ENCODE results near the gene TPBGL. TPM values are rescaled to one million over a fixed set of nuclear protein-coding genes. Genes with fewer than 3 reads are reported as not detected.

The TPBGL gene
- total RNA-seq, 1 experiment from 2014 or later: not detected

DNA sequence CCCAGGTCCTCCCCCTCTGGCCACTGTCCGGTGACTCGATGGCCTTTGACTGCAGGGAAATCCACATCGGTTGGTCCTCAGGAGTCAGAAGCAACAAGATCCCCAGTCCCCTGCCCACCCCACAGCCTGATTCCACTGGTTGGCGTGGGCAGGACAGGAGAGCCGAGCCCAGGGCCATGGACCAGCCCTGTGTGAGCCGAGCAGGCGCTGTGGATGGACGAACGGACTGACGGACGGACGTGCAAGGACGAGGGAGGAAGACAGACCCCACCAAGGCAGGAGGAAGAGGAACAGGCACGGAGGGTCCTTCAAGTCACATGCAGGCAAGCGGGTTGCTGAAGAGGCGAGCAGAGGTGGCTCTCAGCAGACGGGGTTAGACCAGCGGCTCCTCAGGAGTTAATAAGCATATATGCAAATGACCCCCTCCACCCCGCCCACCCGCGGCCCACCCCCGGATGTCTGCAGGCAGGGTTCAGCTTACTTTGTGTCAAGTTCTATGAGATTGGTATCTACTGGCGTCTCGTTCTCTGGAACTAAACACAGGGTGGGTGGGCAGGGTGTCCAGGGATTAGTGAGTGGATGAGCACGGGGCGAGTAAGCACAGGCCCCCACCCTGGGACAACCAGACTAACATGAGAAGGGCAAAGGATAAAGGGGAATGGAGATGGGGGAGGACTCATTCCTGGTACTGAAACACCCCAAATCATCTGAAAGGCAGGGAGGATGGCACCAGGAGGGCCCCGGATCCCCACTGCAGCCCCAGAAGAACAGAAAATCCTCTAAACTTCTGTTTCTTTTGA, 26.8 kb downstream of the TPBGL start:
- ChIA-PET POLR2A (ENCODE audit: unreplicated experiment) (no interaction called here), CTCF (no interaction called here)
- no peak overlapping the region for H3K4me3 ChIP-seq
- H3K36me3 ChIP-seq (ENCODE audit: low read depth): no peaks in the 10 kb centered on the region
- TF ChIP-seq, protein P1, sequence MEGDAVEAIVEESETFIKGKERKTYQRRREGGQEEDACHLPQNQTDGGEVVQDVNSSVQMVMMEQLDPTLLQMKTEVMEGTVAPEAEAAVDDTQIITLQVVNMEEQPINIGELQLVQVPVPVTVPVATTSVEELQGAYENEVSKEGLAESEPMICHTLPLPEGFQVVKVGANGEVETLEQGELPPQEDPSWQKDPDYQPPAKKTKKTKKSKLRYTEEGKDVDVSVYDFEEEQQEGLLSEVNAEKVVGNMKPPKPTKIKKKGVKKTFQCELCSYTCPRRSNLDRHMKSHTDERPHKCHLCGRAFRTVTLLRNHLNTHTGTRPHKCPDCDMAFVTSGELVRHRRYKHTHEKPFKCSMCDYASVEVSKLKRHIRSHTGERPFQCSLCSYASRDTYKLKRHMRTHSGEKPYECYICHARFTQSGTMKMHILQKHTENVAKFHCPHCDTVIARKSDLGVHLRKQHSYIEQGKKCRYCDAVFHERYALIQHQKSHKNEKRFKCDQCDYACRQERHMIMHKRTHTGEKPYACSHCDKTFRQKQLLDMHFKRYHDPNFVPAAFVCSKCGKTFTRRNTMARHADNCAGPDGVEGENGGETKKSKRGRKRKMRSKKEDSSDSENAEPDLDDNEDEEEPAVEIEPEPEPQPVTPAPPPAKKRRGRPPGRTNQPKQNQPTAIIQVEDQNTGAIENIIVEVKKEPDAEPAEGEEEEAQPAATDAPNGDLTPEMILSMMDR (conservative IDR thresholded peaks at IDR 0.05): no peak
- TF ChIP-seq EZH2 (IDR thresholded peaks at IDR 0.05; ENCODE audit: low read depth): no peak
- no peak overlapping the region for H2AFZ ChIP-seq
- H3K9me3 ChIP-seq (ENCODE audit: insufficient read depth, low read depth): no peaks in the 10 kb centered on the region
- intact Hi-C loops (cut with micrococcal nuclease; ENCODE audit: unreplicated experiment): no loop called here
- no peak overlapping the region for H3K4me2 ChIP-seq
- no peaks in the 10 kb centered on the region for H3K79me2 ChIP-seq (ENCODE audit: low read depth)
- peaks cover 6% of the 10 kb centered on the region for H3K4me1 ChIP-seq (replicated peaks; ENCODE audit: insufficient read depth)
- H3K27me3 ChIP-seq (ENCODE audit: insufficient read depth, low read depth): no peaks in the 10 kb centered on the region
- H3K9me2 ChIP-seq (ENCODE audit: insufficient read depth): no peaks in the 10 kb centered on the region
- DNase-seq: no peak
- H4K20me1 ChIP-seq (ENCODE audit: insufficient read depth): no peaks in the 10 kb centered on the region; the same call in 1 of the 2 replicates
- no TSS peak for BruUV-seq (replicated peaks)
- H3K27ac ChIP-seq: no peak overlapping the region
- H3F3A ChIP-seq (ENCODE audit: insufficient read depth, low read depth): no peaks in the 10 kb centered on the region

DNA sequence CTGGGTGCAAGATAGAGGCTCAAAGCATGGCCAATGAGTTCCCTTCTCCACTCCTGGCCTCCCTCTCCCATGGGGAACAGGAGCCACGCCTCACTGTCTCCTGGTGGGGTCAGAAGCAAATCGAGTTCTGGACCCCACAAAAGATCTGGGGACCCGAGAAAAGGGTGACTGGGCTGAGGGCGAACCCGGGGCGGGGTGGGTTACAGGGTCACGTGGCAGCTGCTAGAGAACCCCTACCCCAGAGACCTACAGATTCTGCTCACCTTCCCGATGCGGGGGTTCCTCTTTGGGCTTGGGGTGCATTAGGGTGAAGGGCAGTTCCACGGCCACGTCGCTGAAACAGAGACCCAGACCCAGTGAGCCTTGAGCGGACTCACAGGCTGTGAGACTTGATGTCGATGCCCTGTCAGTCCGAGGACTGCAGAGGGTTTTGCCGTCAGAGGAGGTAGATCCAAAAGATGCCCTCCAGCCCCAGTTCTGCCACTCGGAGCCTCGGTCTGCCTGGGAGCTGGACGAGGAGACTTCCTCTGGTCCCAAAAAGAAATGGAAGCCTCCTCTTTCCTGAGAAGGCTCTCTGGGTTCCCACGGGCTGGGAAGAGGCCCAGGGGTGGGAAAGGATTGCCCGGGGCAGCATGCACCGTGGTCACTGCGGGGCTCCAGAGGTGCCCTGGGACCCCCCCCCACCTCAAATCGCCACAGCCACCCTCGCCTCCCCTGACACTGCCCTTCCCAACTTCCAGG, 28.2 kb downstream of the TPBGL start:
- CTCF ChIA-PET: interaction anchor here (0.6 kb wide), 1 partner anchor 8 kb away, joined by 3 read pairs; no protein-coding TSS in a partner anchor
- Histone ChIP-seq H3K36me3 (ENCODE audit: low read depth) (no peaks in the 10 kb centered on the region), H3K9me2 (ENCODE audit: insufficient read depth) (no peaks in the 10 kb centered on the region), H3K79me2 (ENCODE audit: low read depth) (no peaks in the 10 kb centered on the region), H3K9me3 (ENCODE audit: insufficient read depth, low read depth) (no peaks in the 10 kb centered on the region), H3K4me1 (replicated peaks; ENCODE audit: insufficient read depth) (peaks cover 6% of the 10 kb centered on the region), H3K4me2 (no peak overlapping the region), H3K4me3 (no peak overlapping the region), H3K27me3 (ENCODE audit: insufficient read depth, low read depth) (no peaks in the 10 kb centered on the region), H3F3A (ENCODE audit: insufficient read depth, low read depth) (no peaks in the 10 kb centered on the region), H4K20me1 (ENCODE audit: insufficient read depth) (no peaks in the 10 kb centered on the region), H2AFZ (no peak overlapping the region), H3K27ac (no peak overlapping the region)
- POLR2A ChIA-PET (ENCODE audit: unreplicated experiment): no interaction called here
- TF ChIP-seq EZH2 (IDR thresholded peaks at IDR 0.05; ENCODE audit: low read depth): no peak
- TF ChIP-seq, protein P1 (conservative IDR thresholded peaks at IDR 0.05): no peak
- no TSS peak for BruUV-seq (replicated peaks)
- no peak for DNase-seq
- intact Hi-C loops (cut with micrococcal nuclease; ENCODE audit: unreplicated experiment): no loop called here

DNA sequence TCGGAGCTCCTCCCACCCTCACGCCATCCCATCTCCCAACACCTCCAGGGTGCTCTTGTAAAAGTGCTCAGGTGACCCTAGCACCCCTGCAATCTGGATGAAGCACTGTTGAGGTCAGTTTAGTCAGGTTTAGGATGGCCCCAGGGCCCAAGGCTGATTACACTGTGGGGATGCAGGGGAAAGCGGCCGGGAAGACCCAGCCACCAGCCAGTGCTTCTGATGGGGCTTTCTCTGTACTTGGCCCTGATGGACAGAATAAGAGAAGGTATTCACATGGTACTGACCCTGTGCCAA, 28.7 kb downstream of the TPBGL start:
- POLR2A ChIA-PET (ENCODE audit: unreplicated experiment): no interaction called here
- TF ChIP-seq, protein P1 (conservative IDR thresholded peaks at IDR 0.05): no peak
- no peak for TF ChIP-seq EZH2 (IDR thresholded peaks at IDR 0.05; ENCODE audit: low read depth)
- DNase-seq: no peak
- Histone ChIP-seq H3K27ac (no peak overlapping the region), H3K9me3 (ENCODE audit: insufficient read depth, low read depth) (no peaks in the 10 kb centered on the region), H3K36me3 (ENCODE audit: low read depth) (no peaks in the 10 kb centered on the region), H3K79me2 (ENCODE audit: low read depth) (no peaks in the 10 kb centered on the region), H2AFZ (no peak overlapping the region), H3F3A (ENCODE audit: insufficient read depth, low read depth) (no peaks in the 10 kb centered on the region), H4K20me1 (ENCODE audit: insufficient read depth) (no peaks in the 10 kb centered on the region), H3K4me2 (no peak overlapping the region), H3K27me3 (ENCODE audit: insufficient read depth, low read depth) (no peaks in the 10 kb centered on the region), H3K9me2 (ENCODE audit: insufficient read depth) (no peaks in the 10 kb centered on the region), H3K4me3 (no peak overlapping the region), H3K4me1 (replicated peaks; ENCODE audit: insufficient read depth) (peaks cover 3% of the 10 kb centered on the region)
- intact Hi-C loops (cut with micrococcal nuclease; ENCODE audit: unreplicated experiment): no loop called here
- BruUV-seq (replicated peaks): no TSS peak
- CTCF ChIA-PET: interaction anchor here (0.6 kb wide), 1 partner anchor 9 kb away, joined by 3 read pairs; no protein-coding TSS in a partner anchor

Data from PC-9 (cell line).